Choroid plexus epithelial cell (primary cell): ENCODE measurements around the gene ZNF814.
"Not testable (repeated sequence)": the region's sequence is repeated elsewhere in the genome, so short reads cannot be mapped to it uniquely, and the experiment has no call there.

ENCODE experiments used
- DNase-seq: peaks from one replicate; pipeline ENCODE4 v3.0.0-alpha.2; 2010; ENCODE audit warnings: low read depth
- H3K4me3 ChIP-seq: 2 replicates; pipeline ENCODE4 v1.5.1; 2011; ENCODE audit warnings: low read depth, mild to moderate bottlenecking, control low read depth, low read length, moderate library complexity
- TF ChIP-seq, protein P1 (sequence below): conservative IDR thresholded peaks from 2 replicates; pipeline ENCODE4 v1.5.1; 2011; ENCODE audit warnings: low read depth, mild to moderate bottlenecking, control low read depth, inconsistent platforms, low read length, moderate library complexity

ZNF814 gene

DNA sequence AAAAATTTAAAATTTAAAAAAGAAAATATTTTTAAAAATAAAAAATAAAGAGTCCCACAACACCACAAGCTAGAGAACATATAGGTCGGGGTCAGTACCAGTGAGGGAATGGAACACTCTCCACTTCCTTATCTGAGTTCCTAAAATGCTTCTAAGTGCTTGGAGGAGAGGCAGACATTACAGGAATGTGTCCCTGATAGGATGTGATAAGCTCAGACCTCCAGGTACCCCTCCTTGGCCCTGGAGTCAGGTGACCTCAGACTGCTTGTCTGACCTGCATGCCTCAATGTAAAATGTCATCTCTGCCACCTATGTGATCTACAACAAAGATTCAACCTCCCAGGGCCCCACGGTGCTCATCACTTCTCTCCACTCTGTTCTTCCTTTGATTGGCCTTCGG lies 2.8 kb downstream of the ZNF814 start:
- TF ChIP-seq, protein P1, sequence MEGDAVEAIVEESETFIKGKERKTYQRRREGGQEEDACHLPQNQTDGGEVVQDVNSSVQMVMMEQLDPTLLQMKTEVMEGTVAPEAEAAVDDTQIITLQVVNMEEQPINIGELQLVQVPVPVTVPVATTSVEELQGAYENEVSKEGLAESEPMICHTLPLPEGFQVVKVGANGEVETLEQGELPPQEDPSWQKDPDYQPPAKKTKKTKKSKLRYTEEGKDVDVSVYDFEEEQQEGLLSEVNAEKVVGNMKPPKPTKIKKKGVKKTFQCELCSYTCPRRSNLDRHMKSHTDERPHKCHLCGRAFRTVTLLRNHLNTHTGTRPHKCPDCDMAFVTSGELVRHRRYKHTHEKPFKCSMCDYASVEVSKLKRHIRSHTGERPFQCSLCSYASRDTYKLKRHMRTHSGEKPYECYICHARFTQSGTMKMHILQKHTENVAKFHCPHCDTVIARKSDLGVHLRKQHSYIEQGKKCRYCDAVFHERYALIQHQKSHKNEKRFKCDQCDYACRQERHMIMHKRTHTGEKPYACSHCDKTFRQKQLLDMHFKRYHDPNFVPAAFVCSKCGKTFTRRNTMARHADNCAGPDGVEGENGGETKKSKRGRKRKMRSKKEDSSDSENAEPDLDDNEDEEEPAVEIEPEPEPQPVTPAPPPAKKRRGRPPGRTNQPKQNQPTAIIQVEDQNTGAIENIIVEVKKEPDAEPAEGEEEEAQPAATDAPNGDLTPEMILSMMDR, result no peak
- DNase-seq, result no peak
- H3K4me3 ChIP-seq, result no peak overlapping the region

DNA sequence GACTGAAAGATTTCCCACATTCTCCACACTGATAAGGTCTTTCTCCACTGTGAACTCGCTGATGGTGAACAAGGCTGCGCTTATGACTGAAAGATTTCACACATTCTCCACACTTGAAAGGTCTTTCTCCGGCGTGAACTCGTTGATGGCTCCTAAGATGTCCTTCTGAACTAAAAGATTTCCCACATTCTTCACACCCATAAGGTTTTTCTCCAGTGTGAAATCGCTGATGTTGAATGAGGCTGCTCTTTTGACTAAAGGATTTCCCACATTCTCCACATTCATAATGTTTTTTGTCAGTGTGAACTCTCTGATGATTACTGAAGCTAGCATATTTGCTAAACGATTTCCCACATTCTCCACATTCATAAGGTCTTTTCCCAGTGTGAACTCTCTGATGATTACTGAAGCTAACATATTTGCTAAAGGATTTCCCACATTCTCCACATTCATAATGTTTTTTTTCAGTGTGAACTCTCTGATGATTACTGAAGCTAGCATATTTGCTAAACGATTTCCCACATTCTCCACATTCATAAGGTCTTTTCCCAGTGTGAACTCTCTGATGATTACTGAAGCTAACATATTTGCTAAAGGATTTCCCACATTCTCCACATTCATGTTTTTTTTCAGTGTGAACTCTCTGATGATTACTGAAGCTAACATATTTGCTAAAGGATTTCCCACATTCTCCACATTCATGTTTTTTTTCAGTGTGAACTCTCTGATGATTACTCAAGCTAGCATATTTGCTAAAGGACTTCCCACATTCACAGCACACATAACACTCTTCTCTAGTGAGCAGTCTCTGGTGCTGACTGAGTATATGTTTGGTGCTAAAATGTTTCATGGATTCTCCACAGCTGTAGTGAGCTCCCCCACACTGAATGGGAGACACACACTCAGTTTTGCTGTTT lies 14.7 kb downstream of the ZNF814 start:
- peak; percentile 18 for DNase-seq
- not testable (repeated sequence) for H3K4me3 ChIP-seq

DNA sequence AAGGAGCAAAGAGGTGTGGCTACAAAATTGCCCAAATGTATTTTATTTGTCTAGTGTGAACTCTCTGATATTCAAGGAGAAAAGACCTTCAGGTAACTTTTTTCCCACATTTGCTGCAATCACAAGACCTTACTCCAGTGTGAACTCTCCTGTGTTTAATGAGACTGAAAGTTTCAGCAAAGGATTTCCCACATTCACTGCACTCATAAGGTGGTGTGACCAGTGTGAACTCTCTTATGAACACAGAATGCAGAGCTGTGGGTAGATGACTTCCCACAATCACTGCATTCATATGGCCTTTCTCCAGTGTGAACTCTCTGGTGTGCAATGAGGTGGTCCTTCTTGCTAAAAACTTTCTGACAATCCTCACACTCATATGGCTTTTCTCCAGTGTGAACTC lies 16.4 kb downstream of the ZNF814 start:
- TF ChIP-seq, protein P1, result no peak
- no peak overlapping the region for H3K4me3 ChIP-seq
- no peak for DNase-seq

DNA sequence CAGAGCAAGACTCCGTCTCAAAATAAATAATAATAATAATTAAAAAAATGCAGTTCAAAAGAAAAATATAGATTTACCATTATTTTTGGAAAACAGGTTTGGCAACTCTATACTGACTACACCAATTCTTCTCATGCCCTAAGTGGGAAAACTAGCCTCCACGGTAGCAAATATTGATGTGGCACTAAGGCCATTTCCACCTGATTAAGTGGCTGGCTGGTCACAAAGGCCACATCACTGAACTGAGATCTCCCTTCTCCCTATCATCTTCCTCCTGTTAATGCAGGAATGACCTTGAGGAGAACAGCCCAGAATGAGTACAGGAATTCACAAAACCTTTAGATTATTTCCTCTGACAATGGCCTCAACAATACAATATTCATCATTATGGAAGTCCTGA lies 18.6 kb downstream of the ZNF814 start:
- no peak overlapping the region for H3K4me3 ChIP-seq
- TF ChIP-seq, protein P1, result no peak
- no peak for DNase-seq

DNA sequence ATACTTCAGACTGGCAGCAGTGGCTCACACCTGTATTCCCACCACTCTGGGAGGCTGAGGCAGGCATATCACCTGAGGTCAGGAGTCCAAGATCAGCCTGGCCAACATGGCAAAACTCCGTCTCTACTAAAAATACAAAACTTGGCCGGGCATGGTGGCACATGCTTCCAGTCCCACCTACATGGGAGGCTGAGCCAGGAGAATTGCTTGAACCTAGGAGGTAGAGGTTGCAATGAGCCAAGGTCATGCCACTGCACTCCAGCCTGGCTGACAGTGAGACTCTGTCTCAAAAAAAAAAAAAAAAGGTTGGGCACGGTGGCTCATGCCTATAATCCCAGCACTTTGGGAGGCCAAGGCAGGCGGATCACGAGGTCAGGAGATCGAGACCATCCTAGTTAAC lies 19.2 kb downstream of the ZNF814 start:
- DNase-seq, result not testable (repeated sequence)

DNA sequence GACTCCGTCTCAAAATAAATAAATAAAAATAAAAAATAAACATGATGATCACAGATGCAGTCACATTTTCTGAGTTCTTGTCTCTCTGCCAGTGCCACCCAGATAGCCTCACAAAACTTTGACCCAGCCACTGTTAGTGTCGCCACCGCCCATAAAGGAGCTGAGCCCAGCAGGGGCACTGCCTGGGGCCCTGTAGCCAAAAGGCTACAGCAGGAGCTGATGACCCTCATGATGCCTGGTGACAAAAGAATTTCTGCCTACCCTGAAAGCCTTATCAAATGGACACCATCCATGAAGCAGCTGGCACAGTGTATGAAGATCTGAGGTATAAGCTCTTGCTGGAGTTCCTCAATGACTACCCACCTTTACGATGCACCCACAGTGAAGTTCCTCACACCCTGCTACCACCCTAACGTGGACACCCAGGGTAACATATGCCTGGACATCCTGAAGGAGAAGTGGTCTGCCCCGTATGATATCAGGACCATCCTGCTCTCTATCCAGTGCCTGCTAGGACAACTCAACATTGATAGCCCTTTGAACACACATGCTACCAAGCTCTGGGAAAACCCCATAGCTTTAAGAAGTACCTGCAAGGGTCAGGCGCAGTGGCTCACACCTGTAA lies 20.9 kb downstream of the ZNF814 start:
- TF ChIP-seq, protein P1, result no peak
- DNase-seq, result no peak
- no peak overlapping the region for H3K4me3 ChIP-seq

More for the DNA sequence above, 19.2 kb downstream of the ZNF814 start:
- H3K4me3 ChIP-seq, result not testable (repeated sequence)

DNA sequence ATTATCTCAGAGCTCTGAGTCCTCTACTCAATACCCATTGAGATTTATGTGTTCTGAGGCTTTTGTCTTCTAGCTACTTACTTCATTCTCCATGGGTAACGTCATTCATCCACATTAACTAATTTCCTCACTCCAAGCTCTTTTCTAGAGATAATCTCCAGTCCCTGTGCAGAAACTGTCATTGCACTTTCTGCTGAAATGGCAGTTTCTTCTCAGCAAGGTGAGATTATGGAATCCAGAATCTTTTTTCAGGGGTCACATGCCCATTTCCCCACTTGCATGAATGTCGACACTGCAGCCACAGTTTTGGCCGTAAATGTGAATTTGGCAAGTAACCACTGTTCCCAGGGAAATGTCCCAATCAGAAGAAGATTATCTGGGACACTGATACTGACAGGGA lies 26.5 kb downstream of the ZNF814 start:
- DNase-seq, H3K4me3 ChIP-seq: not testable (repeated sequence)

DNA sequence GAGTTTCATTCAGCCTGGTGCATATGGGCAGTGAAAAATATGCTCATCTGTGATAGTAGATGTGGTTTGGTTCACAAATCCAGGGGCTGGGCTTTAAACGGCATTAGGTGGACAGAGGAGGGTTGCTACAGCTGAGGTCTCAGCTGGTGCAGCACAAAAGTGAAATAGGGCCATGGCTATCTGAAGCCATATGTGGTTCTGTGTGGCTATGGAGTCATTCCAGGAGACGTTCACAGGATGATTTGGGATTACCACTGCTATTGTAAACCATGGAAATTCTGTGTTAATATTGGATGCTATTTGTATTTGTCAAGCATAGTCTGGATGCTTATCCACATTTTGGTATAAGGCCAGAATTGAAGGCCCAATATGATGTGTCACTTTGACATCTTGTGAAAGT lies 34.7 kb downstream of the ZNF814 start:
- not testable (repeated sequence) for DNase-seq, H3K4me3 ChIP-seq

DNA sequence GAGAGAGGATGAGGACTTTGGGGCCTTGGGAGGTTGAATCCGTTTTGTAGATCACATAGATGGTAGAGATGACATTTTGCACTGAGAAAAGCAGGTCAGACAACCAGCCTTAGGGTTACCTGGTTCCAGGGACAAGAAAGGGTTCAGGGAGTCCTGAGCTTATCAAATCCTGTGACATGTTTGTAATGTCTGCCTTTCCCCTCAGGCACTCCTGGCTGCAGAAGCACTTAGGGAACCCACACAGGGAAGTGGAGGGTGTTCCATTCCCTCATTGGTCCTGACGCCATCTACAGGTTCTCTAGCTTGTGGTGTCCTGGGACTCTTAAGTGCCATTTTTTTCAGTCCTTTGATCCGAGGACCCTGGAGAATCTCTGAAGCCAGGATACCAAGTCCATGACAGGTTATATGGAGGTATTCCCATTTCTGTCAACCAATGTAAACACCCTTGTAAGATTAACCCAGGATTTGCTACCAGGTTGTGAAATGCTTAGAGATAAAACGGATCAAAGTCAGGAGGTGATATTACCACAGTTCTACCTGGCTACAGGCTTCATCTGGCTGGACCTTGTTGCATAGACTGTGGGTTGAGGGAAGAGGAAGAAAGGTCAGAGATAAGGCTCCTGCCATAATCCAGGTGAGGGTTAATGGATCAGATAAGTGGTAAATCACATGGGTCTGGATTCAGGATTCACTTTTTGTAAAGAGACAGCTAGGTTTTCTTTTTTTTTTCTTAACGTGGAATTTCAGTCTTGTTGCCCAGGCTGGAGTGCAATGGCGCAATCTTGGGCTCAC lies 36.8 kb downstream of the ZNF814 start:
- H3K4me3 ChIP-seq, DNase-seq: not testable (repeated sequence)
